Stomach (tissue), 9 donors: Measurements from ENCODE around the gene FEV. TPM values are rescaled to one million over a fixed set of nuclear protein-coding genes. Genes with fewer than 3 reads are reported as not detected.
"Not testable (repeated sequence)": the region's sequence is repeated elsewhere in the genome, so short reads cannot be mapped to it uniquely, and the experiment has no call there.

Source experiments
- DNase-seq, 2 donors: peaks; one replicate each; pipeline versions ENCODE4 v3.0.0 to v3.0.0-alpha.2; 2013 to 2019
- H3K27ac ChIP-seq, 5 donors: fragments of 200-600 bp in 4 of 5; sonication (generic) in 4 of 5; one replicate each; pipeline ENCODE4 v1.5.1; 2013 to 2019; ENCODE audit warnings: mild to moderate bottlenecking in 1 of 5, moderate library complexity in 1 of 5
- H3K27me3 ChIP-seq, 3 donors: fragments of 200-600 bp; sonication (generic); one replicate each; pipeline ENCODE4 v1.5.1; 2017 to 2019; ENCODE audit warnings: mixed run types in 1 of 3
- H3K36me3 ChIP-seq, 4 donors: fragments of 200-600 bp; sonication (generic); 1 replicate in 3 of 4; 2 replicates in 1 of 4; pipeline ENCODE4 v1.5.1; 2016 to 2019
- H3K4me1 ChIP-seq, 4 donors: fragments of 200-600 bp; sonication (generic); one replicate each; pipeline ENCODE4 v1.5.1; 2016 to 2019
- H3K4me3 ChIP-seq, 4 donors: fragments of 200-600 bp; sonication (generic) in 3 of 4; one replicate each; pipeline ENCODE4 v1.5.1; 2016 to 2019; ENCODE audit warnings: mild to moderate bottlenecking in 1 of 4
- H3K9me3 ChIP-seq, 4 donors: fragments of 200-600 bp; sonication (generic); one replicate each; pipeline ENCODE4 v1.5.1; 2016 to 2019
- CTCF ChIP-seq, 7 experiments: fragments of 450-650 bp in 4 of 7; fragments of 200-600 bp in 3 of 7; sonication (generic) in 3 of 7; IDR thresholded peaks; one replicate each; pipeline ENCODE4 v1.5.1; 2016 to 2019; ENCODE audit warnings: antibody characterized with exemption in 7 of 7, control low read depth in 2 of 7, mild to moderate bottlenecking in 1 of 7
- EP300 ChIP-seq: sonication (generic); formaldehyde crosslinking; IDR thresholded peaks from one replicate; pipeline ENCODE4 v1.6.1; 2017; ENCODE audit warnings: antibody characterized with exemption
- POLR2A ChIP-seq, 4 donors: fragments of 450-650 bp; IDR thresholded peaks; one replicate each; pipeline ENCODE4 v1.6.1; 2016; ENCODE audit warnings: antibody characterized with exemption in 4 of 4, control low read depth in 2 of 4, mild to moderate bottlenecking in 1 of 4, moderate library complexity in 1 of 4
- POLR2AphosphoS5 ChIP-seq, 3 donors: sonication (generic); formaldehyde crosslinking; IDR thresholded peaks; one replicate each; pipeline ENCODE4 v1.6.1; 2016; ENCODE audit warnings: antibody characterized with exemption in 3 of 3
- WGBS, 5 donors: extraction: QIAGEN DNeasy Blood & Tissue Kit in 3 of 5; methylation state at CpG; one replicate each; pipeline versions ENCODE4 v1.1.5 to v1.1.7; 2013 to 2018; 5-methylcytosine and 5-hydroxymethylcytosine counted together
- intact Hi-C: fragments of 100-400 bp; cut with DNase I; formaldehyde crosslinking; loops from one replicate; pipeline ENCODE4 v1.15.1; 2023; ENCODE audit warnings: low total_unique reads
- polyA plus RNA-seq, 3 donors: library from polyadenylated mRNA; stranded (reverse); fragments of 200-250 nt; gene quantifications; one replicate each; pipeline ENCODE4 v1.2.3, GENCODE V29; 2013
- small RNA-seq, 4 donors: library from RNA; depleted of rRNA; stranded (forward); fragments of <200 nt; gene quantifications; one replicate each; pipeline ENCODE3, GENCODE V24; 2016
- total RNA-seq, 5 donors: library from RNA; depleted of rRNA; stranded (reverse); fragments of >200 nt; gene quantifications; one replicate each; pipeline versions ENCODE4 v1.1.0 to v1.2.3, GENCODE V29; 2014 to 2016
- donor health status: healthy with polysubstance abuse.
- donor health status: Bipolar disorder and iron deficiency.
- donor health status: healthy.

FEV gene
- total and polyA plus RNA-seq, 8 donors: 0.28 to 6.4 (median 1.1) TPM; not detected in 4

- Histone ChIP-seq H3K36me3 (no peaks in the 10 kb centered on the region), H3K4me3 (no peak overlapping the region), H3K27me3 (peaks cover 0 to 86% (median 14%) of the 10 kb centered on the region in 3 donors), H3K9me3 (peaks cover 0 to 3% (median 0%) of the 10 kb centered on the region in 4 donors), H3K4me1 (no peaks in the 10 kb centered on the region), H3K27ac (no peak overlapping the region)
- WGBS, 5 donors: 67 to 90% (median 82%) methylated on average over 1 of the region's 1 CpG
- TF ChIP-seq CTCF (IDR thresholded peaks at IDR 0.05) (no peak), POLR2AphosphoS5 (IDR thresholded peaks at IDR 0.05) (no peak), POLR2A (IDR thresholded peaks at IDR 0.05) (no peak), EP300 (no peak)
- no peak for DNase-seq
- intact Hi-C loops: no loop called here
Measured at GRCh38 chr2:218946621-218947020, 38.4 kb downstream of the FEV start.

GRCh38 chr2:218944759-218945404 is 40.1 kb downstream of the FEV start:
- TF ChIP-seq POLR2A (IDR thresholded peaks at IDR 0.05) (no peak), EP300 (no peak), POLR2AphosphoS5 (IDR thresholded peaks at IDR 0.05) (no peak), CTCF (IDR thresholded peaks at IDR 0.05) (no peak)
- Histone ChIP-seq H3K4me3 (no peak overlapping the region), H3K9me3 (peaks cover 0 to 3% (median 0%) of the 10 kb centered on the region in 4 donors), H3K27me3 (peaks cover 0 to 75% (median 14%) of the 10 kb centered on the region in 3 donors), H3K36me3 (no peaks in the 10 kb centered on the region), H3K27ac (no peak overlapping the region), H3K4me1 (no peaks in the 10 kb centered on the region)
- 20 to 91% (median 82%) methylated on average over 1 of the region's 1 CpG for WGBS, 5 donors
- no peak for DNase-seq
- intact Hi-C loops: no loop called here

GRCh38 chr2:218931751-218932150 is 53.2 kb downstream of the FEV start:
- DNase-seq, H3K4me3 ChIP-seq, intact Hi-C loops, H3K9me3 ChIP-seq, H3K4me1 ChIP-seq, H3K36me3 ChIP-seq, H3K27ac ChIP-seq: not testable (repeated sequence)
- H3K27me3 ChIP-seq: peaks cover 0 to 48% (median 16%) of the 10 kb centered on the region in 3 donors
- 90 to 96% (median 94%) methylated on average over 6 to 16 of the region's 25 CpGs for WGBS, 5 donors

Small RNA genes lying within 50 kb of the gene (small RNA-seq; reads per million reads assigned to genes)
- 16,733 to 59,010 (median 25,328) reads per million in 4 donors for gene MIR375

Other genes starting within 250 kb of the FEV start
- gene CYP27A1, start 203.0 kb downstream of the FEV start, total RNA-seq: 100 to 1,000 TPM in 1 of 5 donors, 10 to 100 TPM in 4; 11.6 to 546 (median 15.8) TPM
- 10 to 100 TPM in 2 of 3 donors, 1 to 10 TPM in 1; 4.4 to 10.7 (median 10.4) TPM for gene CYP27A1, start 203.0 kb downstream of the FEV start, polyA plus RNA-seq
- gene PRKAG3, start 153.4 kb downstream of the FEV start, total RNA-seq: not detected
- gene PRKAG3, start 153.4 kb downstream of the FEV start, polyA plus RNA-seq: not detected
- 1 to 10 TPM in 2 of 5 donors, not detected in 3; 1.8 to 3.3 TPM for gene WNT6, start 125.4 kb downstream of the FEV start, total RNA-seq
- 1 to 10 TPM in 1 of 3 donors, under 1 TPM in 2; 0.25 to 2.9 (median 0.76) TPM for gene WNT6, start 125.4 kb downstream of the FEV start, polyA plus RNA-seq
- gene WNT10A, start 104.3 kb downstream of the FEV start, total RNA-seq: 1 to 10 TPM in 1 of 5 donors, not detected in 4; 4.3 TPM
- gene WNT10A, start 104.3 kb downstream of the FEV start, polyA plus RNA-seq: 1 to 10 TPM in 1 of 3 donors, not detected in 2; 6.7 TPM
- gene CDK5R2, start 25.5 kb downstream of the FEV start, total RNA-seq: under 1 TPM in 3 of 5 donors, not detected in 2; 0.37 to 0.58 (median 0.45) TPM
- under 1 TPM; 0.20 to 0.56 (median 0.46) TPM for gene CDK5R2, start 25.5 kb downstream of the FEV start, polyA plus RNA-seq
- 1 to 10 TPM in 1 of 5 donors, not detected in 4; 2.8 TPM for gene CRYBA2, start 8.2 kb upstream of the FEV start, total RNA-seq
- 1 to 10 TPM; 1.2 to 7.5 (median 3.7) TPM for gene CRYBA2, start 8.2 kb upstream of the FEV start, polyA plus RNA-seq
- gene CFAP65, start 56.3 kb upstream of the FEV start, total RNA-seq: 1 to 10 TPM in 1 of 5 donors, not detected in 4; 2.6 TPM
- gene CFAP65, start 56.3 kb upstream of the FEV start, polyA plus RNA-seq: under 1 TPM in 1 of 3 donors, not detected in 2; 0.10 TPM
- 10 to 100 TPM in 4 of 5 donors, under 1 TPM in 1; 0.58 to 59.1 (median 16.5) TPM for gene IHH, start 75.7 kb upstream of the FEV start, total RNA-seq
- gene IHH, start 75.7 kb upstream of the FEV start, polyA plus RNA-seq: 1 to 10 TPM; 6.4 to 9.0 (median 7.8) TPM
- gene NHEJ1, start 175.6 kb upstream of the FEV start, total RNA-seq: 10 to 100 TPM in 3 of 5 donors, 1 to 10 TPM in 2; 4.5 to 25.5 (median 13.2) TPM
- 10 to 100 TPM; 10.3 to 19.1 (median 10.4) TPM for gene NHEJ1, start 175.6 kb upstream of the FEV start, polyA plus RNA-seq
- gene SLC23A3, start 184.8 kb upstream of the FEV start, total RNA-seq: 1 to 10 TPM in 2 of 5 donors, under 1 TPM in 3; 0.45 to 4.1 (median 0.92) TPM
- gene SLC23A3, start 184.8 kb upstream of the FEV start, polyA plus RNA-seq: 1 to 10 TPM in 1 of 3 donors, under 1 TPM in 1, not detected in 1; 0.50 to 2.3 TPM
- gene CNPPD1, start 191.7 kb upstream of the FEV start, total RNA-seq: 10 to 100 TPM; 12.8 to 48.2 (median 36.2) TPM
- gene CNPPD1, start 191.7 kb upstream of the FEV start, polyA plus RNA-seq: 10 to 100 TPM; 26.5 to 45.5 (median 34.2) TPM
- 10 to 100 TPM; 31.9 to 97.3 (median 43.9) TPM for gene RETREG2, start 193.1 kb upstream of the FEV start, total RNA-seq
- gene RETREG2, start 193.1 kb upstream of the FEV start, polyA plus RNA-seq: 10 to 100 TPM; 23.9 to 52.5 (median 25.1) TPM
- 10 to 100 TPM; 21.3 to 79.7 (median 33.8) TPM for gene ZFAND2B, start 221.6 kb upstream of the FEV start, total RNA-seq
- 10 to 100 TPM; 45.0 to 81.3 (median 46.6) TPM for gene ZFAND2B, start 221.6 kb upstream of the FEV start, polyA plus RNA-seq
- 10 to 100 TPM in 4 of 5 donors, 1 to 10 TPM in 1; 8.2 to 41.5 (median 29.5) TPM for gene ABCB6, start 233.8 kb upstream of the FEV start, total RNA-seq
- 10 to 100 TPM in 2 of 3 donors, 1 to 10 TPM in 1; 8.4 to 47.8 (median 14.5) TPM for gene ABCB6, start 233.8 kb upstream of the FEV start, polyA plus RNA-seq
- 100 to 1,000 TPM in 1 of 5 donors, 10 to 100 TPM in 3, 1 to 10 TPM in 1; 1.4 to 100 (median 23.1) TPM for gene ATG9A, start 244.5 kb upstream of the FEV start, total RNA-seq
- gene ATG9A, start 244.5 kb upstream of the FEV start, polyA plus RNA-seq: 10 to 100 TPM in 1 of 3 donors, 1 to 10 TPM in 2; 6.3 to 13.5 (median 7.2) TPM
- 100 to 1,000 TPM in 3 of 5 donors, 10 to 100 TPM in 2; 33.9 to 263 (median 138) TPM for gene ANKZF1, start 244.6 kb upstream of the FEV start, total RNA-seq
- gene ANKZF1, start 244.6 kb upstream of the FEV start, polyA plus RNA-seq: 10 to 100 TPM; 27.8 to 36.6 (median 33.4) TPM